Prostate gland (tissue), 2 donors: ENCODE results near the gene SPIRE2. TPM values are rescaled to one million over a fixed set of nuclear protein-coding genes. Genes with fewer than 3 reads are reported as not detected.

ENCODE experiments used
- DNase-seq: peaks from one replicate; pipeline ENCODE4 v3.0.0-alpha.2; 2019; ENCODE audit warnings: low spot score
- H3K27ac ChIP-seq, 2 donors: fragments of 200-600 bp; sonication (generic); 2 replicates each; pipeline ENCODE4 v1.5.1; 2017 to 2019
- H3K27me3 ChIP-seq: fragments of 200-600 bp; sonication (generic); replicated peaks from 2 replicates; pipeline ENCODE4 v1.5.1; 2019; ENCODE audit not compliant: insufficient read depth
- H3K36me3 ChIP-seq, 2 donors: fragments of 200-600 bp; sonication (generic); 1 replicate in 1 of 2; 2 replicates in 1 of 2; pipeline versions ENCODE4 v1.5.1 to v1.8.1; 2017 to 2019
- H3K4me1 ChIP-seq: fragments of 200-600 bp; sonication (generic); replicated peaks from 2 replicates; pipeline ENCODE4 v1.5.1; 2019
- H3K4me3 ChIP-seq, 2 donors: fragments of 200-600 bp; sonication (generic); 2 replicates each; pipeline ENCODE4 v1.5.1; 2017 to 2019
- H3K9me3 ChIP-seq: fragments of 200-600 bp; sonication (generic); 2 replicates; pipeline ENCODE4 v1.5.1; 2017
- POLR2A ChIP-seq: fragments of 450-650 bp; IDR thresholded peaks from one replicate; pipeline ENCODE4 v1.6.1; 2016; ENCODE audit warnings: antibody characterized with exemption, mild to moderate bottlenecking
- POLR2AphosphoS5 ChIP-seq: sonication (generic); formaldehyde crosslinking; IDR thresholded peaks from one replicate; pipeline ENCODE4 v1.6.1; 2017; ENCODE audit warnings: antibody characterized with exemption
- WGBS: methylation state at CpG from one replicate; pipeline ENCODE4 v1.1.5; 2018; 5-methylcytosine and 5-hydroxymethylcytosine counted together
- intact Hi-C: fragments of 100-400 bp; cut with DNase I; formaldehyde crosslinking; loops from one replicate; pipeline ENCODE4 v1.14.2; 2022
- total RNA-seq, 2 donors: library from RNA; depleted of rRNA; stranded (reverse); fragments of >200 nt; gene quantifications; one replicate each; pipeline ENCODE4 v1.1.0, GENCODE V29; 2016
- TF ChIP-seq, protein P1 (sequence below), 4 experiments: fragments of 200-600 bp in 2 of 4; fragments of 450-650 bp in 2 of 4; sonication (generic) in 2 of 4; IDR thresholded peaks; 1 replicate in 3 of 4; 2 replicates in 1 of 4; pipeline ENCODE4 v1.5.1; 2016 to 2019; ENCODE audit warnings: antibody characterized with exemption in 4 of 4, mild to moderate bottlenecking in 2 of 4, moderate library complexity in 2 of 4

Gene SPIRE2
- total RNA-seq, 2 donors from 2014 or later = 13.7 to 15.5 TPM

DNA sequence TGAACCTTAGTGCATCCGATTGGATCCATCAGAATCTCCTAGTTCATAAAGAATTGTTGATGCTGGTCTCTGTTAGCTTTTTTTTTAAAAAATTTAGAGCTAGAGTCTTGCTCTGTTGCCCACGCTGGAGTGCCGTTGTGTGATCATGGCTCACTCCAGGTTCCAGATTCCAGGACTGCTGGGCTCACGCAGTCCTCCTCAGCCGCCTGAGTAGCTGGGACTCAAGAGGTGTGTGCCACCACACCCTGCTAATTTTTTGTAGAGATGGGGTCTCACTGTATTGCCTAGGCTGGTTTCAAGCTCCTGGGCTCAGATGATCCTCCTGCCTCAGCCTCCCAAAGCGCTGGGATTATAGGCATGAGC is 53.1 kb downstream of the SPIRE2 start:
- H3K27me3 ChIP-seq = no peaks in the 10 kb centered on the region
- H3K27ac ChIP-seq = no peak overlapping the region
- H3K9me3 ChIP-seq = no peaks in the 10 kb centered on the region
- 63% methylated on average over 6 of the region's 6 CpGs for WGBS
- no peak overlapping the region for H3K4me3 ChIP-seq
- DNase-seq = no peak
- TF ChIP-seq, protein P1, sequence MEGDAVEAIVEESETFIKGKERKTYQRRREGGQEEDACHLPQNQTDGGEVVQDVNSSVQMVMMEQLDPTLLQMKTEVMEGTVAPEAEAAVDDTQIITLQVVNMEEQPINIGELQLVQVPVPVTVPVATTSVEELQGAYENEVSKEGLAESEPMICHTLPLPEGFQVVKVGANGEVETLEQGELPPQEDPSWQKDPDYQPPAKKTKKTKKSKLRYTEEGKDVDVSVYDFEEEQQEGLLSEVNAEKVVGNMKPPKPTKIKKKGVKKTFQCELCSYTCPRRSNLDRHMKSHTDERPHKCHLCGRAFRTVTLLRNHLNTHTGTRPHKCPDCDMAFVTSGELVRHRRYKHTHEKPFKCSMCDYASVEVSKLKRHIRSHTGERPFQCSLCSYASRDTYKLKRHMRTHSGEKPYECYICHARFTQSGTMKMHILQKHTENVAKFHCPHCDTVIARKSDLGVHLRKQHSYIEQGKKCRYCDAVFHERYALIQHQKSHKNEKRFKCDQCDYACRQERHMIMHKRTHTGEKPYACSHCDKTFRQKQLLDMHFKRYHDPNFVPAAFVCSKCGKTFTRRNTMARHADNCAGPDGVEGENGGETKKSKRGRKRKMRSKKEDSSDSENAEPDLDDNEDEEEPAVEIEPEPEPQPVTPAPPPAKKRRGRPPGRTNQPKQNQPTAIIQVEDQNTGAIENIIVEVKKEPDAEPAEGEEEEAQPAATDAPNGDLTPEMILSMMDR (IDR thresholded peaks at IDR 0.05) = no peak
- no peak for TF ChIP-seq POLR2AphosphoS5
- H3K4me1 ChIP-seq = no peaks in the 10 kb centered on the region
- intact Hi-C loops = no loop called here
- H3K36me3 ChIP-seq = peaks cover 10 to 20% of the 10 kb centered on the region in 2 donors

DNA sequence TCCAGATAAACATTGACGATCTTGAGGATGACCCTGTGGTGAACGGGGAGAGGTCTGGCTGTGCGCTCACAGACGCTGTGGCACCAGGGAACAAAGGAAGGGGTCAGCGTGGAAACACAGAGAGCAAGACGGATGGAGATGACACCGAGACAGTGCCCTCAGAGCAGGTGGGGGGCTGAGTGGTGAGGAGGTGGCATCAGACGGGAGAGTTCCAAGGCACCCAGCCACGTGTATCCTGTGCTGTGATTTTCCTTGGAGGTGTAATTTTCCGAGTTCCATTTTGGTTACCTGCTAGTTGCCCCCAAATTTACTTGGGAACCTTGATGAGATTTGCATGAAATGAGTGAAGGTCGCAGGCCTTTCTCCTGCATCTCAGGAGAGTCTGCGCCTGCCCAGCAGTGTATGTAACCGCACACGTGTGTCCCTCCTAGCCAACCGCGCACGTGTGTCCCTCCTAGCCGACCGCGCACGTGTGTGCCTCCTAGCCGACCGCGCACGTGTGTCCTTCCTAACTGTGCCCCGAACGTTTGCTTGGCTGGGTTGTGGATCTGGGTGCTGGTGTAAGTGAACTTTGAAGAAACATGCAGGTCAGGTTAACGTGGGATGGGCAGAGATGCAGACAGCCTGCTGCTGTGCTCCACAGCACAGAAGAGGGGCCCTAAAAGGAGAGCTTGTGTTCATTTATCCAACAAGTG is 55.2 kb downstream of the SPIRE2 start:
- no peaks in the 10 kb centered on the region for H3K4me1 ChIP-seq
- no peaks in the 10 kb centered on the region for H3K9me3 ChIP-seq
- H3K36me3 ChIP-seq = peaks cover 10 to 37% of the 10 kb centered on the region in 2 donors
- WGBS = 82% methylated on average over 28 of the region's 28 CpGs
- no peak overlapping the region for H3K27ac ChIP-seq
- H3K27me3 ChIP-seq = no peaks in the 10 kb centered on the region
- TF ChIP-seq POLR2A (no peak), POLR2AphosphoS5 (no peak)
- TF ChIP-seq, protein P1 (IDR thresholded peaks at IDR 0.05) = no peak
- intact Hi-C loops = no loop called here
- no peak overlapping the region for H3K4me3 ChIP-seq
- DNase-seq = no peak

DNA sequence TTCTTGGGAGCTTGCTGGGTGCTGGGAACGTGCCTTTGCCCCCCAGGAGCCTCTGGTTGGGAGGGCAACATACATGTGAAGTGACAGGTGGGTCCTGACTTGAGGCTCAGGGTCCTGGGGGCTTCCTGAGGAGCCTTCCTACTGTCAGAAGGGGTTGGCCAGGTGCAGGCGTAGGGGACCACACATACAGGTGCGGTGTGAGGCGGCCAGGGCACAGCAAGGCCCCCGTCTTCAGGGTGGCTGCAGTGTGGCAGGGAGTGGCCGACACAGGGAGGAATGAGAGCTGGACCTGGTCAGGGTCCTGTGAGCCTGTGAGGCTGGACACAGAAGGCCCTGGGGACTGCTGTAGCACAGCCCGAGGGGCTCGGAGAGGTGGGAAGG is 55.8 kb downstream of the SPIRE2 start:
- intact Hi-C loops = no loop called here
- Histone ChIP-seq H3K27ac (no peak overlapping the region), H3K4me3 (no peak overlapping the region), H3K4me1 (no peaks in the 10 kb centered on the region), H3K9me3 (no peaks in the 10 kb centered on the region), H3K27me3 (no peaks in the 10 kb centered on the region), H3K36me3 (peaks cover 10 to 37% of the 10 kb centered on the region in 2 donors)
- 96% methylated on average over 8 of the region's 8 CpGs for WGBS
- TF ChIP-seq, protein P1 (IDR thresholded peaks at IDR 0.05) = no peak
- TF ChIP-seq POLR2AphosphoS5 = no peak
- no peak for TF ChIP-seq POLR2A
- no peak for DNase-seq

DNA sequence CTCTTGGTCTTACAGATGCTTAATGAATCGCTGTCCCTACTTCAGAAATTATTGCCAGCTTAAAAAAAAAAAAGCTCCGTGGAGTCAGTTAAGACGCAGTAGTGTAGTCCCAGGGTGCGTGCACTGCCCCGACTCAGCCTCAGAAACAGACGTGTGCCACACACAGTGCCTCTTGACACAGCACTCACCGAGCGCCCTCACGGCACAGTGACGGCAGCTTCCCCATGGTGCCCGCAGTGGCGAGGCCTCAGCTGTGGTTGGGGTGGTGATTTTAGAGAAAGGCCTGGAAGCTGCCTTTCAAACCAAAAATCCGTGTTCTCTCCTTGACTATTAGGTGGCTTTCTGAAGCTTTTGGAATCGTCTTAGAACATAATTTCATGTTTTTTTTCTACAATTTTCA is 59.0 kb downstream of the SPIRE2 start:
- Histone ChIP-seq H3K4me1 (no peaks in the 10 kb centered on the region), H3K27ac (no peak overlapping the region), H3K27me3 (no peaks in the 10 kb centered on the region), H3K4me3 (no peak overlapping the region), H3K9me3 (no peaks in the 10 kb centered on the region), H3K36me3 (peaks cover 13 to 50% of the 10 kb centered on the region in 2 donors)
- intact Hi-C loops = no loop called here
- DNase-seq = no peak
- no peak for TF ChIP-seq POLR2A
- WGBS = 94% methylated on average over 14 of the region's 14 CpGs

DNA sequence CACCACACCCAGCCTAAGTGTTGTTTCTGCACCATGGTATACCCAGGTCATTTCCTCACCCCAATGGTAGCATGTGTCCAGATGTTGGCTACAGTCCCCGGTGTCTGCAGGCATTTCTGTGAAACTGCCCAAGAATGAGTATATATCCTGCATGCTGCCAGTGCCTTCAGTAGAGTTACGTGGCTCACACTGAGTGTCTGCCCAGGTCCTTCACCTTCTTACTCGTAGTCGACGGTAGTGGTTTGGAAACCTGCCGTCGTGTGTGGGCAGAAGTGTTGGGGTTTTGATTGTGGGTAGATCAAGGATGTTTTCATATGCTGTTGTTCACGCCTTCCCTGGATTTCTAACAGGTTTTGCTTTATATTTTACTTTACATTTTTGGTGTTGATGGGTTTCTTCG is 61.9 kb downstream of the SPIRE2 start:
- WGBS = 92% methylated on average over 9 of the region's 9 CpGs
- Histone ChIP-seq H3K9me3 (no peaks in the 10 kb centered on the region), H3K27me3 (no peaks in the 10 kb centered on the region), H3K27ac (no peak overlapping the region), H3K36me3 (peaks cover 16 to 51% of the 10 kb centered on the region in 2 donors), H3K4me3 (no peak overlapping the region), H3K4me1 (no peaks in the 10 kb centered on the region)
- DNase-seq = no peak
- intact Hi-C loops = no loop called here
- no peak for TF ChIP-seq POLR2A
- TF ChIP-seq, protein P1 (IDR thresholded peaks at IDR 0.05) = no peak
- no peak for TF ChIP-seq POLR2AphosphoS5
